HepG2 (cell line): ENCODE data around the gene ECSIT. TPM values are rescaled to one million over a fixed set of nuclear protein-coding genes. Genes with fewer than 3 reads are reported as not detected.

Experiments
- ATAC-seq: fragments of 200-7000 bp; cut with Tn5 transposase; 3 replicates; pipeline ENCODE4 v1.9.1; 2020; ENCODE audit warnings: mild to moderate bottlenecking, moderate library complexity
- BruUV-seq: library from RNA; stranded (reverse); fragments of 400-500 nt; replicated peaks from 2 replicates; lab custom pipeline; 2021; lab: Mats Ljungman, UMichigan
- CTCF ChIA-PET: fragments of 300-600 bp; formaldehyde crosslinking; extraction: SDS; loops from one replicate; lab custom pipeline; 2021; ENCODE audit warnings: low total read pairs, inconsistent platforms, low intra/inter-chr PET ratio; lab: Yijun Ruan, JAX
- POLR2A ChIA-PET: fragments of 350-600 bp; sonication (Branson Sonifier 250); formaldehyde crosslinking; loops from one replicate; lab custom pipeline; 2020; ENCODE audit warnings: antibody characterized with exemption, inconsistent platforms; lab: Yijun Ruan, JAX
- DNase-seq: peaks from one replicate; pipeline ENCODE4 v3.0.0-alpha.2; 2015; ENCODE audit warnings: low spot score
- FAIRE-seq: peaks from 3 replicates; lab custom pipeline; 2011; peaks lifted over from hg19 to GRCh38; lab: Jason Lieb, UNC
- H2AFZ ChIP-seq: one replicate; pipeline ENCODE4 v1.6.1; 2011; ENCODE audit warnings: low read length, inconsistent platforms
- H3K27ac ChIP-seq: fragments of 300-600 bp; 3 replicates; pipeline ENCODE4 v1.8.0; 2011; ENCODE audit warnings: mixed run types, mild to moderate bottlenecking, mixed read lengths, low read length, inconsistent platforms; ENCODE audit not compliant: insufficient read depth; ENCODE audit errors: extremely low read length
- H3K27me3 ChIP-seq, 2 experiments: fragments of 200-600 bp in 1 of 2; 2 replicates in 1 of 2; 3 replicates in 1 of 2; pipeline versions ENCODE4 v1.6.0 to v1.8.0; 2011; ENCODE audit warnings: low read length in 2 of 2, mild to moderate bottlenecking in 2 of 2, moderate library complexity in 2 of 2, inconsistent platforms in 1 of 2; ENCODE audit not compliant: insufficient read depth in 2 of 2, control insufficient read depth in 1 of 2
- H3K36me3 ChIP-seq, 2 experiments: fragments of 200-600 bp in 1 of 2; replicated peaks in 1 of 2; 2 replicates in 1 of 2; 3 replicates in 1 of 2; pipeline versions ENCODE4 v1.5.1 to v1.8.0; 2011; ENCODE audit warnings: low read length in 2 of 2, inconsistent platforms in 1 of 2; ENCODE audit not compliant: insufficient read depth in 2 of 2, control insufficient read depth in 1 of 2
- H3K4me1 ChIP-seq: 2 replicates; pipeline ENCODE4 v1.5.1; 2012; ENCODE audit warnings: low read length, inconsistent platforms; ENCODE audit not compliant: insufficient read depth
- H3K4me2 ChIP-seq: 2 replicates; pipeline ENCODE4 v1.6.0; 2011; ENCODE audit warnings: low read depth, low read length, inconsistent platforms
- H3K4me3 ChIP-seq, 3 experiments: fragments of 200-600 bp in 1 of 3; sonication (generic), shearing (Covaris generic) in 1 of 3; replicated peaks in 1 of 3; 2 replicates each; pipeline ENCODE4 v1.5.1; 2011 to 2016; ENCODE audit warnings: low read length in 3 of 3, inconsistent platforms in 2 of 3, low read depth in 2 of 3, mild to moderate bottlenecking in 2 of 3, control low read depth in 1 of 3, mixed read lengths in 1 of 3; ENCODE audit not compliant: insufficient read depth in 1 of 3
- H3K79me2 ChIP-seq: one replicate; pipeline ENCODE4 v1.6.1; 2011; ENCODE audit warnings: low read length, inconsistent platforms; ENCODE audit not compliant: insufficient read depth
- H3K9ac ChIP-seq: 2 replicates; pipeline ENCODE4 v1.6.0; 2011; ENCODE audit warnings: mild to moderate bottlenecking, low read depth, low read length, inconsistent platforms; ENCODE audit not compliant: insufficient read depth
- H3K9me3 ChIP-seq: 2 replicates; pipeline ENCODE4 v1.5.1; 2012; ENCODE audit warnings: mild to moderate bottlenecking, low read length
- H4K20me1 ChIP-seq: 2 replicates; pipeline ENCODE4 v1.6.0; 2011; ENCODE audit warnings: inconsistent platforms, mild to moderate bottlenecking, low read length, moderate library complexity; ENCODE audit not compliant: insufficient read depth
- EHMT2 ChIP-seq: fragments of 200-600 bp; sonication (generic); IDR thresholded peaks from 2 replicates; pipeline ENCODE4 v1.7.0; 2017; ENCODE audit warnings: antibody characterized with exemption, low read depth, low read length, borderline replicate concordance
- PHF21A ChIP-seq: sonication (generic); formaldehyde crosslinking; IDR thresholded peaks from 2 replicates; pipeline ENCODE4 v1.5.0; 2020; ENCODE audit warnings: mild to moderate bottlenecking, missing genetic modification reagents
- SNAPC2 ChIP-seq: sonication (generic); formaldehyde crosslinking; IDR thresholded peaks from 2 replicates; pipeline ENCODE4 v1.8.1; 2022; ENCODE audit warnings: mild to moderate bottlenecking, missing genetic modification reagents
- ZNF556 ChIP-seq: sonication (generic); formaldehyde crosslinking; IDR thresholded peaks from 2 replicates; pipeline ENCODE4 v1.4.0; 2020; ENCODE audit warnings: mild to moderate bottlenecking, missing genetic modification reagents, borderline replicate concordance
- ZNF629 ChIP-seq: sonication (generic); formaldehyde crosslinking; conservative IDR thresholded peaks from 2 replicates; pipeline ENCODE4 v1.5.0; 2020; ENCODE audit warnings: missing genetic modification reagents
- WGBS: methylation state at CpG from one replicate; pipeline ENCODE4 v1.1.6; 2017; ENCODE audit warnings: low lambda C conversion rate; 5-methylcytosine and 5-hydroxymethylcytosine counted together
- in situ Hi-C: cut with HindIII; loops from 2 replicates; pipeline ENCODE4 v1.10.0; 2017; ENCODE audit warnings: low pct_unique_long_range_greater_than_20kb; ENCODE audit not compliant: extremely low pct_ligation_motif_present
- intact Hi-C: fragments of 100-400 bp; cut with micrococcal nuclease; formaldehyde crosslinking; loops from one replicate; pipeline ENCODE4 v1.10.0; 2022; ENCODE audit not compliant: unreplicated experiment
- polyA plus RNA-seq, 8 experiments: library from polyadenylated mRNA; depleted of rRNA in 3 of 8; stranded (reverse) in 7 of 8; unstranded in 1 of 8; fragments of >200 nt; fragmentation: Illumina TruSeq in 4 of 8; extraction: Trizol in 4 of 8; gene quantifications; 2 replicates each; pipeline versions ENCODE4 v1.2.1 to v1.2.3, GENCODE V29; 2011 to 2016; ENCODE audit warnings: low read depth in 4 of 8, missing spikeins in 1 of 8, mixed read lengths in 1 of 8; ENCODE audit not compliant: insufficient read depth in 1 of 8
- total RNA-seq, 5 experiments: library from RNA; depleted of rRNA; stranded (reverse); fragments of >200 nt; fragmentation: Illumina TruSeq; extraction: Trizol; gene quantifications; 2 replicates each; pipeline ENCODE4 v1.2.3, GENCODE V29; 2016; ENCODE audit warnings: low read depth in 1 of 5

Gene ECSIT
- total and polyA plus RNA-seq, 2 of the 13 experiments (the other 11 are each of a cell fraction or from before 2014, with no cell fraction given) = 36.4 to 62.3 TPM

- BruUV-seq = no TSS peak
- no peak overlapping the region for H2AFZ ChIP-seq
- no peak overlapping the region for H3K4me2 ChIP-seq
- TF ChIP-seq ZNF629 (CRISPR knock-in tag) (peak; percentile 48; the same call in 1 of the 2 replicates), SNAPC2 (CRISPR knock-in tag) (no peak)
- TF ChIP-seq, all 625 proteins: peak for 1
- in situ Hi-C loops = no loop called here
- Histone ChIP-seq H4K20me1 (no peaks in the 10 kb centered on the region), H3K79me2 (no peaks in the 10 kb centered on the region), H3K36me3 (no peaks in the 10 kb centered on the region), H3K9ac (no peak overlapping the region), H3K4me1 (peaks cover 29% of the 10 kb centered on the region), H3K4me3 (no peak overlapping the region), H3K27ac (no peak overlapping the region), H3K27me3 (peaks cover 0 to 4% of the 10 kb centered on the region in 2 experiments; a peak in 1 of 5 replicates), H3K9me3 (no peaks in the 10 kb centered on the region)
- FAIRE-seq (no peak), ATAC-seq (no peak), DNase-seq (no peak)
- intact Hi-C loops = no loop called here
- POLR2A ChIA-PET = no interaction called here
- 42% methylated on average over 5 of the region's 5 CpGs for WGBS
- CTCF ChIA-PET = no interaction called here
These were observed 6.0 kb upstream of the ECSIT start for GRCh38 chr19:11534948-11535347.

GRCh38 chr19:11534538-11534937 lies 5.6 kb upstream of the ECSIT start:
- BruUV-seq = no TSS peak
- Histone ChIP-seq H3K4me1 (peaks cover 29% of the 10 kb centered on the region), H3K27ac (no peak overlapping the region), H3K27me3 (peaks cover 0 to 4% of the 10 kb centered on the region in 2 experiments; a peak in 1 of 5 replicates), H3K9ac (no peak overlapping the region)
- no peak for DNase-seq
- in situ Hi-C loops = no loop called here
- no peak for TF ChIP-seq EHMT2
- TF ChIP-seq ZNF556 (CRISPR knock-in tag) = no peak
- TF ChIP-seq PHF21A (CRISPR knock-in tag) = no peak
- TF ChIP-seq, all 625 proteins: peak for 0
- no peaks in the 10 kb centered on the region for H3K36me3 ChIP-seq
- ATAC-seq = no peak
- ChIA-PET CTCF (no interaction called here), POLR2A (no interaction called here)
- intact Hi-C loops = no loop called here
- WGBS = 11% methylated on average over 1 of the region's 1 CpG
- no peak for FAIRE-seq
- no peak overlapping the region for H2AFZ ChIP-seq
- no peak overlapping the region for H3K4me2 ChIP-seq
- H3K79me2 ChIP-seq = no peaks in the 10 kb centered on the region
- no peak overlapping the region for H3K4me3 ChIP-seq
- H3K9me3 ChIP-seq = no peaks in the 10 kb centered on the region
- H4K20me1 ChIP-seq = no peaks in the 10 kb centered on the region
